Ecto neural progenitor cell (in vitro differentiated cells): ENCODE results near the gene COG8.
"Not testable (repeated sequence)": the region's sequence is repeated elsewhere in the genome, so short reads cannot be mapped to it uniquely, and the experiment has no call there.

Source experiments
- DNase-seq: peaks from one replicate; pipeline ENCODE4 v3.0.0-alpha.2; 2018; ENCODE audit warnings: low spot score

Gene COG8

GRCh38 chr16:69339289-69340094 lies at the start of gene COG8, which contains the start of gene NIP7:
TSS of gene COG8 (minus strand) at chr16:69339564. CDS start at chr16:69339552, 12 bp downstream.
TSS of gene NIP7 (plus strand) at chr16:69339772. CDS start at chr16:69339830, 58 bp downstream.
- DNase-seq = peak; percentile 96

- DNase-seq = no peak
Measured at GRCh38 chr16:69386596-69386995, 47.2 kb upstream of the COG8 start.

GRCh38 chr16:69384974-69385373 lies 45.6 kb upstream of the COG8 start:
- DNase-seq = no peak

- DNase-seq = no peak
Measured at GRCh38 chr16:69382421-69382820, 43.1 kb upstream of the COG8 start.

GRCh38 chr16:69381231-69381630 lies 41.9 kb upstream of the COG8 start:
- no peak for DNase-seq

- no peak for DNase-seq
Measured at GRCh38 chr16:69378760-69379159, 39.4 kb upstream of the COG8 start.

- DNase-seq = no peak
Measured at GRCh38 chr16:69378036-69378435, 38.7 kb upstream of the COG8 start.

- DNase-seq = no peak
Measured at GRCh38 chr16:69376393-69377059, 37.2 kb upstream of the COG8 start.

GRCh38 chr16:69373019-69373418 lies 33.7 kb upstream of the COG8 start:
- no peak for DNase-seq

GRCh38 chr16:69371564-69371963 lies 32.2 kb upstream of the COG8 start:
- DNase-seq = no peak

GRCh38 chr16:69368866-69369265 lies 29.5 kb upstream of the COG8 start:
- DNase-seq = no peak

- DNase-seq = no peak
Measured at GRCh38 chr16:69367980-69368379, 28.6 kb upstream of the COG8 start.

- no peak for DNase-seq
Measured at GRCh38 chr16:69366431-69366830, 27.1 kb upstream of the COG8 start.

- DNase-seq = no peak
Measured at GRCh38 chr16:69365901-69366300, 26.5 kb upstream of the COG8 start.

GRCh38 chr16:69364088-69364487 lies 24.7 kb upstream of the COG8 start:
- no peak for DNase-seq

GRCh38 chr16:69363281-69363717 lies 23.9 kb upstream of the COG8 start:
- DNase-seq = no peak

- not testable (repeated sequence) for DNase-seq
Measured at GRCh38 chr16:69360070-69360469, 20.7 kb upstream of the COG8 start.

- DNase-seq = no peak
Measured at GRCh38 chr16:69351309-69352027, 12.1 kb upstream of the COG8 start, which contains the start of gene TMED6. TSS of gene TMED6 (minus strand) at chr16:69351786. CDS start at chr16:69351753, 33 bp downstream.

GRCh38 chr16:69350536-69351133 lies 11.3 kb upstream of the COG8 start:
- DNase-seq = no peak

GRCh38 chr16:69349536-69349935 lies 10.2 kb upstream of the COG8 start:
- DNase-seq = no peak

- DNase-seq = no peak
Measured at GRCh38 chr16:69348222-69348621, 8.9 kb upstream of the COG8 start.

GRCh38 chr16:69346683-69347082 lies 7.3 kb upstream of the COG8 start:
- no peak for DNase-seq
